CD4-positive, alpha-beta T cell treated with Interleukin-1 beta for 1 hour (primary cell): ENCODE data around the gene DNLZ.
A peak's percentile ranks its signal among the peaks of the same experiment; 100 is the strongest.

Experiments
- DNase-seq, 2 donors: peaks; one replicate each; pipeline ENCODE4 v3.0.0-alpha.2; 2020 to 2022

Gene DNLZ

GRCh38 chr9:136341769-136342168 lies 21.8 kb downstream of the DNLZ start:
- no peak for DNase-seq

DNA sequence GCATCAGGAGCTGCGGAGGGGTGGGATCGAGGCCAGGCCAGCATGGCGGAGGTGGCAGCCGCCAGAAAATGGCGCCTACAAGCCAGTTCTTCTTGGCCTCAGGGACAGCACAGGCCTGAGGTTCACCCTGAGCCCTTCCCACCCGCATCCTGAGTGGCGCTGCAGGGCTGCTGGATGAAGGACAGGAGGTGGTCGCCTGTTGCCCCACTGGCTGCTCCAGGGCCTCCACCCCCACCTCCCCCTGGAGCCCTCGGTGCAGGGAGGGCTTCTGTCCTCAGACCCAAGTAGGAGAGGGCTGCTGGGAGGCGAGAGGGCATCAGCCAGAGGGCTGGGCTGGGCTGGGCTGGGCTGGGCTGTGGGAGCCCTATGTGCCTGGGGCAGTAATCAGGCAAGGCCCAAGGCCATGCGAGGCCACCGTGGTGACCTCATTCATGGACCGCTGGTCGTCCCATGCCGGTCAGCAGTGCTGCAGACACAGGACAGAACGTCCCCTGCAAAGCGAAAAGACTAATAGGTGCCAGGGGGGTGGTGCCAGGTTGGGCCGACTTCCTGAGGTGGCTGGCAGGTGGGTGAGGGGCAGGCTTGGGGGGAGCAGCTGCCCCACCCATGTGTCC lies 22.4 kb downstream of the DNLZ start:
- DNase-seq = no peak

- no peak for DNase-seq
Observed at GRCh38 chr9:136340356-136341041, 23.0 kb downstream of the DNLZ start.

GRCh38 chr9:136339958-136340310 lies 23.6 kb downstream of the DNLZ start:
- DNase-seq = no peak

DNA sequence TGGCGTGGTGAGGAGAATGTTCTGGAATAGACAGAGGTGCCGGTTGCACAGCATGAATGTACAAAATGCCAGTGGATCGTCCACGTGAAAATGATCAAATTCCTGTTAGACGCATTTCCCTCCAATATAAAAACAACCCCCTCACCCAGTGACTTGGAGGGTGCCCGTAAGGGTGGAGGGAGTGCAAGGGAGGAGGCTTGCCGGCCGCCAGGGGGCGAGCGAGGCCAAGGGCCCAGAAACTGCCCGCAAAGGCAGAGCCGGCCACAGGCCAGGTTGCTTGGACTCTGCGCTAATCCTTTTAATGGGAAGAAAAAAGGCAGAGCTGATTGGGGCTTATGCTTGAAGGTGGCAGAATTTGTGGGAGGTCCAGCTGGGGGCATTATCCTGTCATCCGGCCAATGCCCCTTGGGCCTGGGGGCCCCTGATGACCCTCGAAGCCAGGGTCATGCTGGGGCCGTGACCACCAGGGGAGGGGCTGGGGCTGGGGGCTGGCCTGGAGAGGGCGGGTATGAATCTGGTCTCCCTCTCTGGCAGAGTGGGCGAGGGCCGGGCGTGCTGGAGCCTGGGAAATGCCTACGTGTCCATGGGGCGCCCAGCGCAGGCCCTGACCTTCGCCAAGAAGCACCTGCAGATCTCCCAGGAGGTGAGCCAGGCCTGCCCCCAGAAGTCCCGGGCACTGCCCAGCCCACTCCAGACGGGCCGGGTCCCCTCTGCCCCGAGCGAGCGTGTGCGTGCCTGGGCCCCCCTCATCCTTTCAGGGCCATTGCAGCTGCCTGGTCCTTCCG lies 24.2 kb downstream of the DNLZ start:
- peak; percentile 42 to 46 for DNase-seq

- no peak for DNase-seq
Observed at GRCh38 chr9:136338511-136338910, 25.0 kb downstream of the DNLZ start.

DNA sequence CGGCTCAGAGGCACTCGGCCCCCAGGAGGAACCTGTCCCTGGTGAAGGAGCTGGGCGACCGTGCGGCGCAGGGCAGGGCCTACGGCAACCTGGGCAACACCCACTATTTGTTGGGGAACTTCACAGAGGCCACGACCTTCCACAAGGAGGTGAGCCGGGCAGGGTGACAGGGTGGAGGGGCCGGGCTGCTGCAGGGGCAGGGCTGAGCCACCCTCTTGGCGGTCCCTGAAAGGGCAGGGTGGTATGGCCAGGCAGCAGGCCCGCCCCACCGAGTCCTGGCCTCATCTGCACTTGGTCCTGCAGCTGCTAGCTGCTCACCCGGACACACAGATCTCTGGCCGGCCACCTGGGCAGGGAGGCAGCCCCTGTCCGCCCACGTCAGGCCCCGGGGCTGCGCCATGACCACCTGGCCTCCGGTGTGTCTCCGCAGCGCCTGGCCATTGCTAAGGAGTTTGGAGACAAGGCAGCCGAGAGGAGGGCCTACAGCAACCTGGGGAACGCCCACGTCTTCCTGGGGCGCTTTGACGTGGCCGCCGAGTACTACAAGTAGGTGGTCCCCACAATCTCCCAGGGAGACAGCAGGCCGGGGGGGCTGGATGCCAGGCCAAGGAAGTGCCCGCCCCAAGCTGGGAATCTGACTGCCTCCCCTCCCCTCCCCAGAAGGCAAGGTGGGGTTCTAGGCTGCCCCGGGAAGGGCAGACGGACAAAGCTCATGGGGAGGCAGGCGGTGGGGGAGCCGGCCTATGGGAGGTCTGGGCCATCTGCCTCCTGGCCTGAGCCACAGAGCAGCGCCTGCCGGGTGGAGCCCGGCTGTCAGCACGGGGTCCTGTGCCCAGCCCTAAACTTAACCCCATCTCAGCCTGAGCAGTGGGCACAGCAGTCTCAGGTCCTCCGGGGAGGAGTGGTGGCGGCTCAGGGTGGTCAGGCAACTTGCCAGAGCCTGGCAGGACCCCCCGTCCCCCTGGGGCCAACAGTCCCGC lies 25.8 kb downstream of the DNLZ start:
- no peak for DNase-seq

DNA sequence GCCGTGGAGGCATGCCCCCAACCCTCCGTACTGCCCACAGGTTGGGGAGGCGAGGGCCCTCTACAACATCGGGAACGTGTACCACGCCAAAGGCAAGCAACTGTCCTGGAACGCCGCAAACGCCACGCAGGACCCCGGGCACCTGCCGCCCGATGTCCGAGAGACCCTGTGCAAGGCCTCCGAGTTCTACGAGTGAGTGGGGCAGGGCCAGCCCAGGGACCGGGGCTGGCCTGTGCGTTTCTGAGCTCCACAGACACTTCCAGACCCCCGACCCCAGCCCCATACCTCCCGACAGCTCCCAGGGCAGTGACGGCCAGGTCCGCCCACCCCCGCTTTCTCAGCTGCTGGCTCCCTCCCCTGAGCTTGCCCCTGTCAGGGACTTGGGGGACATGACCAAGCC lies 26.7 kb downstream of the DNLZ start:
- no peak for DNase-seq

GRCh38 chr9:136336156-136336870 lies 27.2 kb downstream of the DNLZ start:
- DNase-seq = no peak

GRCh38 chr9:136335296-136336155 lies 28.0 kb downstream of the DNLZ start:
- DNase-seq = no peak

DNA sequence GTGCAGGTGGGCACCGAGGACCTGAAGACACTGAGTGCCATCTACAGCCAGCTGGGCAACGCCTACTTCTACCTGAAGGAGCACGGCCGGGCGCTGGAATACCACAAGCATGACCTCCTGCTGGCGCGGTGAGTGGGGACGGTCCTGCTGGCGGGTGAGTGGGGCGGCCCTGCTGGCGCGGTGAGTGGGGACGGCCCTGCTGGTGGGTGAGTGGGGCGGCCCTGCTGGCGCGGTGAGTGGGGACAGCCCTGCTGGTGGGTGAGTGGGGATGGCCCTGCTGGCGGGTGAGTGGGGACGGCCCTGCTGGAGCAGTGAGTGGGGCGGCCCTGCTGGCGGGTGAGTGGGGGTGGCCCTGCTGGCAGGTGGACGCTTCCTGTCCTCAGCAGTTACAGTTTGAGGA lies 29.0 kb downstream of the DNLZ start:
- no peak for DNase-seq

DNA sequence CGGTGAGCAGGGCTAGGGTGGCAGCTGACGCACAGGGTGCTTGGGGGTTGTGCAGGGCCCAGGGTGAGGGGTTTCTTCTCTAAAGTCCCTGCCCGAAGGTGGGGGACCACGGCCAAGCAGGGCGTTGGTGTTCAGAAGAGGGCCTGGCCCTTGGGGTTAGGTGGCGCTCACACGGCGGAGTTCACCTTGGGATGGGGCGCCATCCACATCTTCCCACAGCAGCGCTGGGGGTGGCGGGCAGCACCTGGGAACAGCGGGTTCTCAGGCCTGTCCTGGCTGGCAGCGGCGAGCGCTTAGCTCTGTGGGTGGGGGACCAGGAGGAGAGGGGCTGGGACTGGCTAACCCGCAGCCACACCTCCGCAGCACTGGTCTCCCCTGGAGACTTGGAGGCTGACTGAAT lies 30.1 kb downstream of the DNLZ start:
- no peak for DNase-seq

- DNase-seq = no peak
Observed at GRCh38 chr9:136333045-136333444, 30.5 kb downstream of the DNLZ start.

DNA sequence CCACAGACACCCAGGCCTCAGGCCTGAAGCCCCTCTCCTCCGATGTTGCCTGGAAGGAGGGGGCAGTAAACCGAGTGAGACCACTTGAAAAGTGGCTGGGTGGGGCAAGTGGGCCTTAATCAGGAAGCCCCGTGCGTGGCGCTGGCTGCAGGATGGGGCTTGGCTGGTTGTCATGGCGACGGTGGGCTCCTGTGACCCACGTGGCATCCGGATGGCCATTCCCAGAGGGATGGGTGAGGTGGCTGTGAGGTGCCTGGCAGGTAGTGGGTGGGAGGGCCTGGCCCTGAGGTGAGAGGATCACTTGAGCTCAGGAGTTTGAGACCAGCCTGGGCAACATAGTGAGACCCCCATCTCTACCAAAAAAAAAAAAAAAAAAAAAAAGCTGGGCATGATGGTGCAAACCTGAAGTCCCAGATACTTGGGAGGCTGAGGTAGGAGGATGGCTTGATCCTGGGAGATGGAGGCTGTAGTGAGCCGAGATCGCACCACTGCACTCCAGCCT lies 31.0 kb downstream of the DNLZ start:
- DNase-seq = no peak

DNA sequence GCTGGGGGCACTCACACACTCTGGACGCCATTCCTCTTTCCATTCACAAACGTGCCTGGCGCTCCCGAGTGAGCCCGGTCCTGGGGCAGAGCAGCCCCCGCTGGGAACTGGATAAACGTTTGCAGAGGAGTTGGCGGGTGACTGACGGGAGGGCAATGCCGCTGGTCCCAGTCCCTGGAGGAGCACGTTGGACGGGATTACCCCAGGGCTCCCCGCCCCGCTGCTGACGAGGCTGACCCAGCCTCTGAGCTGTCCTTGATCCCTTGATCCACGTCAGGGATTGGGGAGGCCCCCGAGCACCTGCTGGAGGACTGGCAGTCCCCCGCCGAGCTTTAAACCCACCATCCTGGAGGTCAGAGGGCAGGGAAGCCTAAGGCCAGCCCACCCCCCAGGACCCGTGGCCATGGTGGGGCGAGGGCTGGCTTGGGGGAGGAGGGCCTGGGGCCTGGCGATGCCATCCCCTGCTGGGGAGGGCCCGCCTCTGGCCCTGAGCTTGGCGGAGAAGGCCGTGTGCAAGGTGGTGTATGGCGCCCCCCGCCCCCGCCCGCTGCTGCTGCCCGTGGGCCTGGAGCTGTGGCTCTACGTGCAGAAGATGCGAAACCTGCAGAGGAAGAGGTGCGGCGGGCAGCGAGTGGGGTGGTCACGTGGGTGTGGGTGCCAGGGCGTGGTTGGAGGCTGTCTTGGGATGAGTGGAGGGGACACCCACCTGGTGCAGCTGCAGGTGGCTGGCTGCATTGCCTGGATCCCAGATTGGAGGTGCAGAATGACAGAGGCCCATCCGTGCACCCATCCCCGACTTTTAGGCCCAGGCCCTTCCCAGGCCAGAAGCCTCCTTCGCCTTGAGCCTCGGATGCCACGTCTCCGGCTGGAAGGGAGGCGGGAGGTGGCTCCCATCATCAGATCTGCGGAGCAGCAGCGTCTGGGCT lies 31.7 kb downstream of the DNLZ start:
- DNase-seq = no peak

DNA sequence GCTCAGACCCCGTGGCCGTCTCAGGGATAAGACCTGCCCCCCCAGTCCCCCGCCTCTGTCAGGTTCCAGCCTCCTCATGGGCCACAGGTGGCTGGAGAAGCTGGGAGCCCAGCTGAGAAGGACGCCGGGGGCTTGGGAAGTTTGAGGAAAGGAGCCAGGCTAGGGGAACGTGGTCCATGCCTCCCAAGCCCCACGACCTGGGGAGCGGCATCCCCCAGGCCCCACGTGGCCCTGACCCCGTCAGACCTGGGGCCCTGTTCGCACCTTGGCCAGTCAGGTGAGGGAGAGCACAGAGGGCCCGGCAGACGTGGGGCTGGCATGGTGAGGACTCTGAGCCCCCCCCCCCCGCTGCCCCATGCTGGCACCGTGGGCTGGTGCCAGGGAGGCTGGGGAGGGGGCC lies 32.5 kb downstream of the DNLZ start:
- no peak for DNase-seq

DNA sequence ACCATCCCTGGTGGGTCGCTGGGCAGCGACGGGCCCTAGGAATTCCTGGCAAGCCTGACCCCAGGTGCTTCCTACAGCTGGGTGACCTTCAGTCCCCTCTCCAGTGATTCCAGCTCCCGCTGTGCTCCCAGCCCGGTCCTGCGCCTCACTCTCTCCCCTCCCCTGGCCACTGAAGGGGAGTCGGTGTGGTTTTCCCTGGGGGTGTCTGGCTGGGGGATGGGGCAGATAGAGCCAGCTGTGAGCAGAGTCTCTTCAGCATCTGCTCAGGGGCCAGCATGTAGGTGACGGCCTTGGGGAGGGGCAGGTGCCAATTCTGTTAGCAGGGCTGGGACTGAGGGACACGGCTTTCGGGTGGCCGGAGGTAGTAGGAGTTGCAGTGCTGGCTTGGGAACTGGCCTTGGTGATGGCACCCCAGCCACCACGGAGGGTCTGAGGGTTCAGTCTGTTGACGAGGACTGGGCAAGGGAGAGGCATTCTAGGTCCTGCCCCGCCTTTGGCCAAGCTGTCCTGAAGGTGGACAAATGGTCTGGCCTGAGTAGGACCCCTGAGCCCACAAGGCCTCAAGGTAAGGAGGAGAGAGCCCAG lies 33.0 kb downstream of the DNLZ start:
- DNase-seq = no peak

DNA sequence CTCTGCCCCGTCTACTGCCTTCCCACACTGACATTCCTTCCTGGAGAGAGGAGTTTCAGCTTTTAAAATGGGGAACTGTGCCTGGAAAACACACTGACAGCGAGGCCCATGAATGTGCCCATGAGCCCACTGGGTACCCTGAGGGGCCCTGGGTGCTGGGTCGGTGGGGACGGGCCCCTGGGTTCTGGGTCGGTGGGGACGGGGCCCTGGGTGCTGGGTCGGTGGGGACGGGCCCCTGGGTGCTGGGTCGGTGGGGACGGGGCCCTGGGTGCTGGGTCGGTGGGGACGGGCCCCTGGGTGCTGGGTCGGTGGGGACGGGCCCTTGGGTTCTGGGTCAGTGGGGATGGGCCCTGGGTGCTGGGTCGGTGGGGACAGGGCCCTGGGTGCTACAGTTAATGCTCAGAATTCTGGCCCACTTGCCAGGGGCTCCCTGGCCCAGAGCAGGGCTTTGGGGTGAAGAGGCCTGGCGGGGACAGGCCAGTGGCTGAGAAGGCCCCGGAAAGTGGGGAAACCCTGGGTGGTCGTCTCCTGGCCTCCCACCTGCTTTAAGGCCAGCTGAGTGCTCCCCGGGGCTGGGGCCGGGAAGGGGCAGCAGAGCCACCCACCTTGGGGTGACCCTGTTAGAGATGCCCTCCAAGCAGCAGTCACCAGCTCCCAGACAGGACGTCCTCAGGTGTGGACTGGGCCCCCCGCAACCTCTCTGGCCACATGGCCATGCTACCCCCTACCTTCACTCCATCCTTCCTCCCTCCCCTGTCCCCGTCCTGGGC lies 33.7 kb downstream of the DNLZ start:
- no peak for DNase-seq

DNA sequence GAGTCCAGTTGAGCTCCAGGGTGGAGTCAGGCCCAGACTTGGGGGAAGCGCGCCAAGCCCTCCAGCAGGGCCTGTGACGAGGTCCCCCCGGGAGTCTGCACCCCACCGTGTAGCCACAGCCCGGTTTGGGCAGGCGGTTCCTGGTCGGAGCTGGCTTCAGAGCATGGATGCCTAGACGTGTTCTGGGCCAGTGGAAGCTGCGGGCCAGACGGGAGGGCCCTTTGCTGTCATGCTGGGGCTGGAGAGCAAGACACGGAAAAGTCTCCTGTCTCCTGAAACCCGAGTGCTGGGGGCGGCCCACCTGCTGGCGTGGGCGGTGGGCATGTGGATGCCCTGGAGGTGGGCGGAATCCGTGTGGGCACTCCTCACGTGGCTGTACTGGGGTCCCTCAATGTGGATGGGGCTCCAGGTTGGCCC lies 34.3 kb downstream of the DNLZ start:
- no peak for DNase-seq
